ENCODE measurements around the gene CCDC174.

DNA sequence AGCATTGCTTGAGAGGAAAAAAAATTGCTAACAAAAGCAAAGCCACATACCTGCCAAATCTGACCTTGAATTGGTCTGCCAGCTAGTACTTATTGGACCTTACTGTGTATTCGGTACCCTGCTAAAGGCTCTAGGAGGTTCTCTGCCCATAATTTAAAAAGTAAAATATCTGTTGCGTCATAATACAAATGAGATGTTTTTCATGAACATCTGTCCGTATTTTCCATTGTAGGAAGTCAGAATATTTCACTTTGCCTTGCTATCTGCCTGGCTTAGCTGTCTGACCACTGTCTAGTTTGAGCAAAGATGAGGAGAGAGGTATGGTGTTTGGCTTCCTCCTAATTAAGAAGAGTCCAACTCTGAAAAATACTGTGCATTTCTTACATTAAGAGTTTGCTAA lies 12.6 kb downstream of the CCDC174 start:
- TF ChIP-seq, protein P1, sequence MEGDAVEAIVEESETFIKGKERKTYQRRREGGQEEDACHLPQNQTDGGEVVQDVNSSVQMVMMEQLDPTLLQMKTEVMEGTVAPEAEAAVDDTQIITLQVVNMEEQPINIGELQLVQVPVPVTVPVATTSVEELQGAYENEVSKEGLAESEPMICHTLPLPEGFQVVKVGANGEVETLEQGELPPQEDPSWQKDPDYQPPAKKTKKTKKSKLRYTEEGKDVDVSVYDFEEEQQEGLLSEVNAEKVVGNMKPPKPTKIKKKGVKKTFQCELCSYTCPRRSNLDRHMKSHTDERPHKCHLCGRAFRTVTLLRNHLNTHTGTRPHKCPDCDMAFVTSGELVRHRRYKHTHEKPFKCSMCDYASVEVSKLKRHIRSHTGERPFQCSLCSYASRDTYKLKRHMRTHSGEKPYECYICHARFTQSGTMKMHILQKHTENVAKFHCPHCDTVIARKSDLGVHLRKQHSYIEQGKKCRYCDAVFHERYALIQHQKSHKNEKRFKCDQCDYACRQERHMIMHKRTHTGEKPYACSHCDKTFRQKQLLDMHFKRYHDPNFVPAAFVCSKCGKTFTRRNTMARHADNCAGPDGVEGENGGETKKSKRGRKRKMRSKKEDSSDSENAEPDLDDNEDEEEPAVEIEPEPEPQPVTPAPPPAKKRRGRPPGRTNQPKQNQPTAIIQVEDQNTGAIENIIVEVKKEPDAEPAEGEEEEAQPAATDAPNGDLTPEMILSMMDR (IDR thresholded peaks at IDR 0.05) = no peak
- TF ChIP-seq POLR2A (IDR thresholded peaks at IDR 0.05) = no peak

Data from testis (tissue), 2 donors.